H9 (cell line): ENCODE measurements around the gene PIMREG. TPM values are rescaled to one million over a fixed set of nuclear protein-coding genes. Genes with fewer than 3 reads are reported as not detected.
A peak's percentile ranks its signal among the peaks of the same experiment; 100 is the strongest.

Source experiments
- DNase-seq: peaks from one replicate; pipeline ENCODE4 v3.0.0-alpha.2; 2017
- H2AFZ ChIP-seq: one replicate; pipeline ENCODE4 v1.6.1; 2013; ENCODE audit warnings: mild to moderate bottlenecking, low read length, control low read depth, moderate library complexity
- H2AK5ac ChIP-seq: 2 replicates; pipeline ENCODE4 v1.6.1; 2013; ENCODE audit warnings: low read length, control low read depth, mixed read lengths; ENCODE audit not compliant: insufficient read length
- H2BK120ac ChIP-seq: one replicate; pipeline ENCODE4 v1.6.1; 2013; ENCODE audit warnings: low read depth, mild to moderate bottlenecking, low read length, control low read depth, inconsistent platforms; ENCODE audit not compliant: poor library complexity, severe bottlenecking
- H2BK12ac ChIP-seq: 2 replicates; pipeline ENCODE4 v1.6.1; 2013; ENCODE audit warnings: low read length, control low read depth, mixed read lengths, low read depth; ENCODE audit not compliant: insufficient read length
- H2BK15ac ChIP-seq: 2 replicates; pipeline ENCODE4 v1.6.1; 2013; ENCODE audit warnings: low read depth, low read length, control low read depth
- H2BK20ac ChIP-seq: one replicate; pipeline ENCODE4 v1.6.1; 2013; ENCODE audit warnings: low read depth, mild to moderate bottlenecking, low read length, control low read depth, inconsistent platforms; ENCODE audit not compliant: poor library complexity, severe bottlenecking
- H2BK5ac ChIP-seq: 2 replicates; pipeline ENCODE4 v1.6.1; 2013; ENCODE audit warnings: low read length, control low read depth, mixed read lengths; ENCODE audit not compliant: insufficient read length
- H3K14ac ChIP-seq: 2 replicates; pipeline ENCODE4 v1.6.1; 2013; ENCODE audit warnings: low read length, control low read depth; ENCODE audit not compliant: insufficient read depth
- H3K18ac ChIP-seq: 2 replicates; pipeline ENCODE4 v1.6.1; 2013; ENCODE audit warnings: low read depth, mild to moderate bottlenecking, mixed read lengths, low read length, control low read depth; ENCODE audit not compliant: insufficient read length
- H3K23ac ChIP-seq: 2 replicates; pipeline ENCODE4 v1.6.1; 2013; ENCODE audit warnings: low read length, control low read depth, mixed read lengths, low read depth; ENCODE audit not compliant: insufficient read length
- H3K23me2 ChIP-seq: 2 replicates; pipeline ENCODE4 v1.6.1; 2013; ENCODE audit warnings: low read depth, mild to moderate bottlenecking, mixed read lengths, low read length, control low read depth; ENCODE audit not compliant: insufficient read length, poor library complexity, severe bottlenecking
- H3K27ac ChIP-seq: 2 replicates; pipeline ENCODE4 v1.5.1; 2013; ENCODE audit warnings: low read length, control low read depth, mixed read lengths, low read depth; ENCODE audit not compliant: insufficient read length
- H3K27me3 ChIP-seq: 2 replicates; pipeline ENCODE4 v1.6.1; 2013; ENCODE audit warnings: low read length, control low read depth, inconsistent platforms; ENCODE audit not compliant: insufficient read depth
- H3K4ac ChIP-seq: 2 replicates; pipeline ENCODE4 v1.6.1; 2013; ENCODE audit warnings: low read depth, mild to moderate bottlenecking, control low read depth, inconsistent platforms, low read length, moderate library complexity
- H3K4me1 ChIP-seq: 2 replicates; pipeline ENCODE4 v1.6.1; 2013; ENCODE audit warnings: low read length, control low read depth, inconsistent platforms; ENCODE audit not compliant: insufficient read depth
- H3K4me2 ChIP-seq: 2 replicates; pipeline ENCODE4 v1.6.1; 2013; ENCODE audit warnings: low read length, control low read depth, mixed read lengths; ENCODE audit not compliant: insufficient read length, insufficient read depth
- H3K56ac ChIP-seq: 2 replicates; pipeline ENCODE4 v1.6.1; 2013; ENCODE audit warnings: low read depth, mild to moderate bottlenecking, mixed read lengths, low read length, control low read depth; ENCODE audit not compliant: insufficient read length
- H3K79me1 ChIP-seq: 2 replicates; pipeline ENCODE4 v1.6.1; 2013; ENCODE audit warnings: low read depth, mild to moderate bottlenecking, moderate library complexity, low read length, control low read depth, inconsistent platforms; ENCODE audit not compliant: insufficient read depth, poor library complexity, severe bottlenecking
- H3K79me2 ChIP-seq: 2 replicates; pipeline ENCODE4 v1.6.1; 2013; ENCODE audit warnings: low read length, control low read depth, inconsistent platforms; ENCODE audit not compliant: insufficient read depth
- H3K9ac ChIP-seq: 2 replicates; pipeline ENCODE4 v1.6.1; 2013; ENCODE audit warnings: low read length, control low read depth, mixed read lengths; ENCODE audit not compliant: insufficient read length; ENCODE audit errors: extremely low read depth
- H3K9me3 ChIP-seq: one replicate; pipeline ENCODE4 v1.6.1; 2013; ENCODE audit warnings: low read depth, low read length, inconsistent platforms; ENCODE audit not compliant: control insufficient read depth
- H3T11ph ChIP-seq: one replicate; pipeline ENCODE4 v1.6.1; 2013; ENCODE audit warnings: mild to moderate bottlenecking, low read length, control low read depth, inconsistent platforms
- H4K20me1 ChIP-seq: one replicate; pipeline ENCODE4 v1.6.1; 2013; ENCODE audit not compliant: control insufficient read depth, insufficient read length, insufficient read depth
- H4K5ac ChIP-seq: 2 replicates; pipeline ENCODE4 v1.6.1; 2013; ENCODE audit warnings: low read depth, mild to moderate bottlenecking, mixed read lengths, low read length, control low read depth; ENCODE audit not compliant: insufficient read length
- H4K8ac ChIP-seq: replicated peaks from 2 replicates; pipeline ENCODE4 v1.6.1; 2013; ENCODE audit warnings: low read length, control low read depth, mixed read lengths, low read depth; ENCODE audit not compliant: insufficient read length
- H4K91ac ChIP-seq: 2 replicates; pipeline ENCODE4 v1.6.1; 2013; ENCODE audit warnings: low read depth, mild to moderate bottlenecking, moderate library complexity, mixed read lengths, low read length, control low read depth; ENCODE audit not compliant: insufficient read length
- H3K27ac Mint-ChIP-seq, 3 experiments: 2 replicates in 2 of 3; 3 replicates in 1 of 3; pipeline ENCODE4 v1.8.0; 2020 to 2021; ENCODE audit warnings: mixed read lengths in 3 of 3, mild to moderate bottlenecking in 1 of 3, moderate library complexity in 1 of 3
- H3K27me3 Mint-ChIP-seq: 2 replicates; pipeline ENCODE4 v1.8.0; 2021; ENCODE audit warnings: low read depth, mild to moderate bottlenecking, moderate library complexity, mixed read lengths
- H3K36me3 Mint-ChIP-seq, 3 experiments: 2 replicates in 2 of 3; 3 replicates in 1 of 3; pipeline ENCODE4 v1.8.0; 2020 to 2021; ENCODE audit warnings: low read depth in 3 of 3, mixed read lengths in 3 of 3; ENCODE audit not compliant: insufficient read depth in 1 of 3
- H3K4me1 Mint-ChIP-seq, 2 experiments: 2 replicates each; pipeline ENCODE4 v1.8.0; 2020; ENCODE audit warnings: mixed read lengths in 2 of 2
- H3K4me3 Mint-ChIP-seq, 2 experiments: 2 replicates in 1 of 2; 3 replicates in 1 of 2; pipeline ENCODE4 v1.8.0; 2020 to 2021; ENCODE audit warnings: mild to moderate bottlenecking in 2 of 2, mixed read lengths in 2 of 2, moderate library complexity in 1 of 2
- H3K9me3 Mint-ChIP-seq, 2 experiments: 2 replicates in 1 of 2; 3 replicates in 1 of 2; pipeline ENCODE4 v1.8.0; 2020; ENCODE audit warnings: mild to moderate bottlenecking in 2 of 2, mixed read lengths in 2 of 2, moderate library complexity in 1 of 2
- CTCF ChIP-seq: fragments of 200-600 bp; sonication (generic); conservative IDR thresholded peaks from 3 replicates; pipeline ENCODE4 v1.8.0; 2021; ENCODE audit warnings: antibody characterized with exemption, mild to moderate bottlenecking
- WGBS: extraction: QIAGEN DNeasy Blood & Tissue Kit; methylation state at CpG from one replicate; pipeline ENCODE4 v1.1.7; 2013; ENCODE audit warnings: missing lambda C conversion rate, low lambda C conversion rate, mixed read lengths; ENCODE audit not compliant: insufficient read length; ENCODE audit errors: extremely low coverage; 5-methylcytosine and 5-hydroxymethylcytosine counted together
- total RNA-seq: library from RNA; stranded (reverse); gene quantifications from 2 replicates; pipeline ENCODE4 v1.2.1, GENCODE V29; 2021

PIMREG gene
- total RNA-seq, 1 experiment from 2014 or later = 91.6 TPM

GRCh38 chr17:6494239-6494941 is 50.1 kb downstream of the PIMREG start:
- Histone ChIP-seq H3K27me3 (no peaks in the 10 kb centered on the region), H3K4ac (no peak overlapping the region), H2BK20ac (no peak overlapping the region), H3K56ac (no peak overlapping the region), H3K4me1 (peaks cover 8% of the 10 kb centered on the region; the same call in 1 of the 2 replicates), H3K79me2 (no peaks in the 10 kb centered on the region), H3K9me3 (no peaks in the 10 kb centered on the region), H3K9ac (no peak overlapping the region), H2BK12ac (no peak overlapping the region), H2BK5ac (no peak overlapping the region), H2BK120ac (no peak overlapping the region), H3K4me2 (no peak overlapping the region), H4K20me1 (no peaks in the 10 kb centered on the region), H4K91ac (no peak overlapping the region), H3K23ac (no peak overlapping the region), H2AK5ac (no peak overlapping the region), H3K23me2 (peaks cover 3% of the 10 kb centered on the region), H3T11ph (no peak overlapping the region), H3K14ac (no peak overlapping the region), H3K27ac (no peak overlapping the region), H3K18ac (no peak overlapping the region), H4K8ac (no peak overlapping the region), H3K79me1 (no peaks in the 10 kb centered on the region), H2AFZ (no peak overlapping the region), H2BK15ac (no peak overlapping the region), H4K5ac (no peak overlapping the region)
- no peak overlapping the region for H3K4me3 Mint-ChIP-seq
- no peak for DNase-seq
- no peaks in the 10 kb centered on the region for H3K36me3 Mint-ChIP-seq
- H3K9me3 Mint-ChIP-seq = no peaks in the 10 kb centered on the region; a peak in 2 of 5 replicates
- peaks cover 7% of the 10 kb centered on the region for H3K27me3 Mint-ChIP-seq
- no CpG with 5 or more reads among the region's 5 CpGs for WGBS
- TF ChIP-seq CTCF = no peak
- H3K4me1 Mint-ChIP-seq = peaks cover 64% of the 10 kb centered on the region in 2 experiments
- H3K27ac Mint-ChIP-seq = peak overlapping the region in 1 of 3 experiments; percentile 68; a peak in 2 of 7 replicates
